Activated T-helper 2 cell treated with anti-CD3 and anti-CD28 coated beads, Interferon-gamma antibody, Interleukin-2, Interleukin-4, amounts not matched to agents 10 μg/mL and 5 μg/mL and 100 μg/mL, durations not matched to agents 14 hours and 24 hours and 36 hours (primary cell): ENCODE data around the gene MCF2L. TPM values are rescaled to one million over a fixed set of nuclear protein-coding genes. Genes with fewer than 3 reads are reported as not detected.
"Not testable (repeated sequence)": the region's sequence is repeated elsewhere in the genome, so short reads cannot be mapped to it uniquely, and the experiment has no call there.

Source experiments
- DNase-seq: peaks from one replicate; pipeline ENCODE4 v3.0.0; 2021; ENCODE audit warnings: low spot score
- H3K27ac Mint-ChIP-seq: one replicate; pipeline ENCODE4 v1.8.0; 2021; ENCODE audit warnings: mixed read lengths
- H3K27me3 Mint-ChIP-seq: one replicate; pipeline ENCODE4 v1.8.0; 2021; ENCODE audit warnings: low read depth, mixed read lengths
- H3K36me3 Mint-ChIP-seq: one replicate; pipeline ENCODE4 v1.8.0; 2021; ENCODE audit warnings: low read depth, mixed read lengths
- H3K4me1 Mint-ChIP-seq: one replicate; pipeline ENCODE4 v1.8.0; 2021; ENCODE audit warnings: low read depth, mixed read lengths
- H3K4me3 Mint-ChIP-seq: one replicate; pipeline ENCODE4 v1.8.0; 2021; ENCODE audit warnings: low read depth, mild to moderate bottlenecking, moderate library complexity, mixed read lengths
- H3K9me3 Mint-ChIP-seq: one replicate; pipeline ENCODE4 v1.8.0; 2021; ENCODE audit warnings: mixed read lengths
- intact Hi-C: fragments of 100-400 bp; cut with micrococcal nuclease; formaldehyde crosslinking; loops from one replicate; pipeline ENCODE4 v1.15.1; 2023
- total RNA-seq: library from RNA; stranded (reverse); gene quantifications from 2 replicates; pipeline ENCODE4 v1.2.3, GENCODE V29; 2022

Gene MCF2L
- total RNA-seq, 1 donor from 2014 or later: 0.23 TPM

DNA sequence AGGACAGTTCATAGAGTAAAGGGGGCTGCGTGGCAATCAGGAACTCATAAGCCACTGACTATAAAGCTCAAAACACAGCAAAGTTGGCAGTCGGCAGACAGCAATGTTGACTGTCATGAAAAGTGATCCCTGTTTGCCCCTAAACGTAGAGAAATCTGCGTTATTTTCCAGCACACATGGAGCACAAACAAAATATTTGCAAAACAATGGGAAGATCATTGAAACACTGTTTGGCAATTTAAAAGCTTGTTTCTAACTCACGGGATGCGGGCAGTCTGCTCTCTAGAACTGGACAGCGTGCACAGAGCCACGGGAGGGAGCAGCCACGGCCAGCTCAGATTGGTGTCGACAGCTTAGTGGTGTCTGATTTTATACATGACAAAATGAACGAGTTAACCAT lies 130.1 kb downstream of the MCF2L start:
- H3K4me3 Mint-ChIP-seq: no peak overlapping the region
- no peak for DNase-seq
- intact Hi-C loops: no loop called here
- H3K27ac Mint-ChIP-seq: no peak overlapping the region
- H3K4me1 Mint-ChIP-seq: no peaks in the 10 kb centered on the region
- H3K27me3 Mint-ChIP-seq: no peaks in the 10 kb centered on the region
- H3K36me3 Mint-ChIP-seq: no peaks in the 10 kb centered on the region
- H3K9me3 Mint-ChIP-seq: no peaks in the 10 kb centered on the region

DNA sequence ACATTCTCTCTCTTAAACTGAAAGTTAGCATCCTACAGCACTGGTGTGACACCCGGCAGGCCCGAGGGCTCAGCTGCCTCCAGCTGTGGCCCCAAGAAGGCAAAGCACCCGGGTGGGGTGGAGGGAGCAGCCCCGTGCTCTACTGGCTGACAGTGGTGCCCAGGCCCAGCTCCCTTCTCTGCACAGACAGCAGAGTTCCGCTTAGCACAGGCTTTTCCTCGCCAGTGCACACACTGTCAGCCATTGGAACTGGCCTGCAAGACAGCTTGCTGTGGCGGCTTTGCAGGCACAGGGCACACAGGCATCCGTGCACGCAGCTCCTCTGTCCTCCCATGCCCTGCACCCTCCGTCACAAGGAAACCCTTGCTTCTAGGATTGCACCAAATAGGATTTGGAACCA lies 133.3 kb downstream of the MCF2L start:
- H3K4me3 Mint-ChIP-seq, H3K9me3 Mint-ChIP-seq, H3K27me3 Mint-ChIP-seq, H3K4me1 Mint-ChIP-seq, H3K27ac Mint-ChIP-seq, H3K36me3 Mint-ChIP-seq, intact Hi-C loops, DNase-seq: not testable (repeated sequence)

DNA sequence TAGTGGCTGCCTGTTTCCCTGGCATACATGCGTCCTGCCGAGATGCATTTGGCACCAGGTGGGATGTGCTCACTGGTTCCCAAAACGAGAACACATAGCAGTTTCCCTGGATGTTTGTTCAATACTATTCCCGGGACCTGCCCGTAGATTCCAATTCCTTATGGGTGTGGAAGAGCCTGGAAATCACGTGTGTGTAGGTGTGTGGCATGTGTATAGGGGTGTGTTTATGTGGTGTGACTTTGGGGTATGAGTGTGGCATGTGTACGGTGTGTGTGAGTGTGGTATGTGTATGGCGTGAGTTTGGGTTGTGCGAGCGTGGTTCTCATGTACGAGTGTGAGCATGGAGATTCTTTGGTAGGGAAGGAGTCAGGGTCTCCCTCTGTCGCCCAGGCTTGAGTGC lies 133.7 kb downstream of the MCF2L start:
- Mint-ChIP-seq H3K27me3 (no peaks in the 10 kb centered on the region), H3K36me3 (no peaks in the 10 kb centered on the region), H3K9me3 (no peaks in the 10 kb centered on the region), H3K4me1 (no peaks in the 10 kb centered on the region), H3K4me3 (no peak overlapping the region), H3K27ac (no peak overlapping the region)
- intact Hi-C loops: no loop called here
- DNase-seq: no peak

DNA sequence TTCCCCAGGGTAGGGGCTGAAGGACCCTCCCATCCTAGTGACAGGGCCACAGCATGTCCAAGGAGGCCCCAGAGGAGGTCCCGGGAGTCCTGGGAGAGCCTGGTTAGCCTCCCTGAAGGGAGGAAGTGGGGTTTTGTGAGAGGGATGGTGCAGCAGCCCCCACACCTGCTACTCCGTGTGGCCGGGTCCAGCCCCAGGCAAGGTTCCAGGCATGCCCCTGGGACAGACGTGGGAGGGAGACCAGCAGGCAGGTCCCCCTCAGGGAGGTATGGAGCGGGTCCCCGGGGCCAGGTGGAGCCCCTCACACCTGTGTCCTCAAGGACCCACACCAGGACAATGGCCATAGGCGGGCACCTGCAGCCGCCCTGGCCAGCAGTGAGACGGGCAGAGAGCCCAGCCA lies 134.6 kb downstream of the MCF2L start:
- H3K4me3 Mint-ChIP-seq: no peak overlapping the region
- intact Hi-C loops: no loop called here
- H3K4me1 Mint-ChIP-seq: no peaks in the 10 kb centered on the region

DNA sequence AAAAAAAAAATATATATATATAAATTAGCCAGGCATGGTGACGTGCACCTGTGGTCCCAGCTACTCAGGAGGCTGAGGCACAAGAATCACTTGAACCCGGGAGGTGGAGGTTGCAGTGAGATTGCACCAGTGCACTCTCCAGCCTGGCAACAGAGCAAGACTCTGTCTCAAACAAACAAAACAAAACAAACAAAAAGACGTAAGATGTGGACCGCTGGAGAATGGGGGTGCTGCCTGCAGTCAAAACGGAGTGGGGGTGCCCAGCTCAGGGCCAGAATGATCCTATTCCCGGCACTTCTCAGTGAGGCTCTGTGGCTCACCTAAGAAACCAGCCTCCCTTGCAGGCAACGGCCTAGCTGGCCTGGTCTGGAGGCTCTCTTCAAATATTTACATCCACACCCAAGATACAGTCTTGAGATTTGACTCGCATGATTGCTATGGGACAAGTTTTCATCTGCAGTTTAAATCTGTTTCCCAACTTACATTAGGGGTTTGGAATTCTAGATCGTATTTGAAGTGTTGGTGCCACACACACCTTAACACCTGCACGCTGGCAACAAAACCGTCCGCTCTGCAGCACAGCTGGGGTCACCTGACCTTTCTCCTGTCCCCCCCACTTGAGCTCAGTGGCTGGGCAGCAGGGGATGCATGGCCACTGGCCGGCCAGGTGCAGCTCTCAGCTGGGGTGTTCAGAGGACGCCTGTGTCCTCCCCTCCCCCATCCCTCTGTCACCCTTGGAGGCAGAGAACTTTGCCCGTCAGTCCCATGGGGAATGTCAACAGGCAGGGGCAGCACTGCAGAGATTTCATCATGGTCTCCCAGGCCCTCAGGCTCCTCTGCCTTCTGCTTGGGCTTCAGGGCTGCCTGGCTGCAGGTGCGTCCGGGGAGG lies 136.3 kb downstream of the MCF2L start, which contains the start of gene F7:
Gene F7 (plus strand): TSS at position 760 of the 889 bp plus-strand sequence. CDS start 51 bp downstream, at position 811.
- Mint-ChIP-seq H3K4me3 (no peak within 1 kb of the TSS), H3K36me3 (peaks cover 3% of the 10 kb centered on the region), H3K27ac (no peak within 1 kb of the TSS), H3K27me3 (peaks cover 3% of the 10 kb centered on the region), H3K4me1 (no peaks in the 10 kb centered on the region), H3K9me3 (no peaks in the 10 kb centered on the region)
- intact Hi-C loops: no loop called here
- DNase-seq: no peak

More for the DNA sequence above, 134.6 kb downstream of the MCF2L start:
- H3K27ac Mint-ChIP-seq: no peak overlapping the region
- H3K27me3 Mint-ChIP-seq: no peaks in the 10 kb centered on the region
- H3K9me3 Mint-ChIP-seq: no peaks in the 10 kb centered on the region
- no peaks in the 10 kb centered on the region for H3K36me3 Mint-ChIP-seq
- no peak for DNase-seq

DNA sequence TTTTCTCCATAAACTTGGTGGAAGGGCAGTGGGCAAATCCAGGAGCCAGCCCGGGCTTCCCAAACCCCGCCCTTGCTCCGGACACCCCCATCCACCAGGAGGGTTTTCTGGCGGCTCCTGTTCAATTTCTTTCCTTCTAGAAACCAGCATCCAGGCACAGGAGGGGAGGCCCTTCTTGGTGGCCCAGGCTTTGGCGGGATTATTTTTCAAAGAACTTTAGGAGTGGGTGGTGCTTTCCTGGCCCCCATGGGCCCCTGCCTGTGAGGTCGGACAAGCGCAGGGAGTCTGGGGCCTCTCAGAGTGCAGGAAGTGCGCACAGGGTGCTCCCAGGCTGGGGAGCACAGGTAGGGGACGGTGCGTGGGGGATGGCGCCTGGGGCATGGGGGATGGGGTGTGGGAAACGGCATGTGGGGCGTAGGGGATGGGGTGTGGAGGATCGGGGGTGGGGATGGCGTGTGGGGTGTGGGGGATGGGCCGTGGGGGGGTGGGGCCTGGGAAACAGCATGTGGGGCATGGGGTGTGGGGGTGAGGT lies 137.0 kb downstream of the MCF2L start:
- H3K4me3 Mint-ChIP-seq: no peak overlapping the region
- no peaks in the 10 kb centered on the region for H3K9me3 Mint-ChIP-seq
- H3K4me1 Mint-ChIP-seq: no peaks in the 10 kb centered on the region
- H3K27ac Mint-ChIP-seq: no peak overlapping the region
- H3K27me3 Mint-ChIP-seq: peaks cover 3% of the 10 kb centered on the region
- intact Hi-C loops: no loop called here
- DNase-seq: no peak
- peaks cover 3% of the 10 kb centered on the region for H3K36me3 Mint-ChIP-seq

DNA sequence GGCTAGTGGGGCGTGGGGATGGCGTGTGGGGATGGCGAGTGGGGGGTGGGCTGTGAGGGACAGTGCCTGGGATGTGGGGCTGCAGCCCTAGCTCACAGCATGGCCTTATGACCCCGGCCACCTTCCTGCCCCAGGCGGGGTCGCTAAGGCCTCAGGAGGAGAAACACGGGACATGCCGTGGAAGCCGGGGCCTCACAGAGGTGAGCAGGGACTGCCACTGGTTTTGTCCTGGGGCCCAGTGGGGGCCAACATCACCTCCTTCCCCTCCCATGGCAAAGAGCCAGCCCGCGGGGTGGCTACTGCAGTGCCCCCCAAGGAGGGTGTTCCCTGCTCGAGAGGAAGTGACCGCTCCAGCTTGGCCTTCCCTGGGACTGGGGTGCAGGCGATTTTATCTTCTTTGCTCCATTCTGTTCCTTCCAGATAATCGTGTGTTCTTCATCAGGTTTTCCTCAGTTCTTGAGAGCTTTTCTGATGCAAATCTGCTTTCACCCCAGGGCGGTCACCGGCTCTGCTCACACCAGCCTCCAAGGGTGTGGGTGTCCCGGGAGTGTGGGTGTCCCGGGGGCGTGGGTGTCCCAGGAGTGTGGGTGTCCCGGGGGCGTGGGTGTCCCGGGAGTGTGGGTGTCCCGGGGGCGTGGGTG lies 137.8 kb downstream of the MCF2L start:
- H3K4me3 Mint-ChIP-seq: no peak overlapping the region
- intact Hi-C loops: no loop called here
- H3K27me3 Mint-ChIP-seq: peaks cover 3% of the 10 kb centered on the region
- H3K4me1 Mint-ChIP-seq: no peaks in the 10 kb centered on the region
- H3K9me3 Mint-ChIP-seq: no peaks in the 10 kb centered on the region
- DNase-seq: no peak
- H3K36me3 Mint-ChIP-seq: peaks cover 3% of the 10 kb centered on the region
- peak overlapping the region; percentile 22 for H3K27ac Mint-ChIP-seq

DNA sequence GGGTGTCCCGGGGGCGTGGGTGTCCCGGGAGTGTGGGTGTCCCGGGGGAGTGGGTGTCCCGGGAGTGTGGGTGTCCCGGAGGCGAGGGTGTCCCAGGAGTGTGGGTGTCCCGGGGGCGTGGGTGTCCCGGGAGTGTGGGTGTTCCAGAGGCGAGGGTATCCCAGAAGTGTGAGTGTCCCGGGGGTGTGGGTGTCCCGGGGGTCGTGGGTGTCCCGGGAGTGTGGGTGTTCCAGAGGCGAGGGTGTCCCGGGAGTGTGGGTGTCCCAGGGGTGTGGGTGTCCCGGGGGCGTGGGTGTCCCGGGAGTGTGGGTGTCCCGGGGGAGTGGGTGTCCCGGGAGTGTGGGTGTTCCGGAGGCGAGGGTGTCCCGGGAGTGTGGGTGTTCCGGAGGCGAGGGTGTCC lies 139.5 kb downstream of the MCF2L start:
- H3K36me3 Mint-ChIP-seq, H3K9me3 Mint-ChIP-seq, intact Hi-C loops, H3K27ac Mint-ChIP-seq, H3K27me3 Mint-ChIP-seq, DNase-seq, H3K4me1 Mint-ChIP-seq, H3K4me3 Mint-ChIP-seq: not testable (repeated sequence)

DNA sequence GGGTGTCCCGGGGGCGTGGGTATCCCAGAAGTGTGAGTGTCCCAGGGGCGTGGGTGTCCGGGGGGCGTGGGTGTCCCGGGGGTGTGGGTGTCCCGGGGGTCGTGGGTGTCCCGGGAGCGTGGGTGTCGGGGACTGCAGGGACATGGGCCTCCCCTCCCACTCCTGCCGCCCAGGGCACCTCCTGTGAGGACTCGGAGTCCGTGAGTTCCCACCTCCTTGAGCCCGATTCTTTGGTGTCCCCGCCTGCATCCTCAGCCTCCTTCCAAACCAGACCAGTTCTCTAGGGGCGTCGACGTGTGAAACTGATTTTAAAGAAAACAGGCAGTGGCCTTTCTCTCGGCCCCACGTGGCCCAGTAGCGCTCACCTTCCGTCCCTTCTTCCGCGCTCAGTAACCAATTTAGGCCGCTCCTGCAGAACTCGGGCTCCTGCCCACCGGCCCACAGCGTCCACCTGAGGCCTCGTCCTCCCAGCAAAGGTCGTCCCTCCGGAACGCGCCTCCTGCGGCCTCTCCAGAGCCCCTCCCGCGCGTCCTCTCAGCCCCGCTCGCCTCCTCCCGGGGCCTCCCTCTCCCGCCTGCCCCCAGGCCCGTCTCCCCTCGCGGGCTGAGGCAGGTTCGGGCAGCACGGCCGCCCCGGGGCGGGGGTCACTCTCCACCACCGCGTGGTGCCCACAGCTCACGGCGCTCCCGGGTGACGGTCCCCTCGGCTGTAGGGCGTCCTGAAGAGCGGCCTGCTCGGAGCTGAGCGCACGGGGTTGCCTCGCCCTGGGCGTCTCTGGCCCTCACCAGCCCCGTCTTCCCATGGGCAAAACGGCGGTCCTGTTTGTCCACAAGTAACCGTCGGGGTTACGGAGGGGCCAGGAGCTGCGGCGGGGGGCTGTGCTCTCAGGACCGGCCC lies 140.4 kb downstream of the MCF2L start:
- no peak overlapping the region for H3K27ac Mint-ChIP-seq
- H3K9me3 Mint-ChIP-seq: no peaks in the 10 kb centered on the region
- intact Hi-C loops: no loop called here
- peaks cover 3% of the 10 kb centered on the region for H3K36me3 Mint-ChIP-seq
- peaks cover 5% of the 10 kb centered on the region for H3K27me3 Mint-ChIP-seq
- no peaks in the 10 kb centered on the region for H3K4me1 Mint-ChIP-seq
- DNase-seq: no peak
- no peak overlapping the region for H3K4me3 Mint-ChIP-seq

DNA sequence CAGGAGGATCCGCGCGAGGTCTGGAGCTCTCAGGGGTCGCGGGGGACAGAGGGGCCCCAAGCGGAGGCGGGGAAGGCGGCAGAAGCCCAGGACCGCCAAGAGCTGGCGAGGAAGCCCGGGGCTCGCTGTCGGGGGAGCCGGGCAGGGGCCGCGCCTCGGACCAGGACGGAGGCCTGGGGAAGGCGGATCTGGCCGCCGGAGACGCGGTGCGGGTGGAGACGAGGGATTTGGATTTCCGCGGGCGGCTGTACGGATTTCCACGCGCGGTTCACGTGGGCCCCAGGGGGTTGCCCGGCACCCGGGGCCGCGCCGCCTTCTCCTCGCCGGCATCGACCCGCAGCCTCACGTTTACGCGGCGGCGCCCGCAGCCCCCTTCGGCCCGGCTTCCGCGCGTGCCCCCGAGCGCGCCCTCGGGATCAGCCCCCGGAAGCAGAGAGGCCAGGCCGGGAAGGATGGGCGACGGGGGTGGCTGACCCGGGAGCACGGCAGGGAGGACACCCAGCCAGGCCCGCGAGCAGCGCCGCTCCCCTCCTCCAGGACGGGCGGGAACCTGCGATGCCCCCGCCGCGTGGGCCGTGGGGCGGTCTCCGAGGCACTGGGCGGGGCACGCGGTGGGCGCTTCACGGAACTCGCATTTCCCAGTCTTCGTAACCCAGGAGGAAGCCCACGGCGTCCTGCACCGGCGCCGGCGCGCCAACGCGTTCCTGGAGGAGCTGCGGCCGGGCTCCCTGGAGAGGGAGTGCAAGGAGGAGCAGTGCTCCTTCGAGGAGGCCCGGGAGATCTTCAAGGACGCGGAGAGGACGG lies 141.2 kb downstream of the MCF2L start:
- no peak overlapping the region for H3K27ac Mint-ChIP-seq
- peaks cover 3% of the 10 kb centered on the region for H3K36me3 Mint-ChIP-seq
- no peaks in the 10 kb centered on the region for H3K4me1 Mint-ChIP-seq
- no peak for DNase-seq
- no peak overlapping the region for H3K4me3 Mint-ChIP-seq
- no peaks in the 10 kb centered on the region for H3K9me3 Mint-ChIP-seq
- H3K27me3 Mint-ChIP-seq: peaks cover 5% of the 10 kb centered on the region
- intact Hi-C loops: no loop called here

DNA sequence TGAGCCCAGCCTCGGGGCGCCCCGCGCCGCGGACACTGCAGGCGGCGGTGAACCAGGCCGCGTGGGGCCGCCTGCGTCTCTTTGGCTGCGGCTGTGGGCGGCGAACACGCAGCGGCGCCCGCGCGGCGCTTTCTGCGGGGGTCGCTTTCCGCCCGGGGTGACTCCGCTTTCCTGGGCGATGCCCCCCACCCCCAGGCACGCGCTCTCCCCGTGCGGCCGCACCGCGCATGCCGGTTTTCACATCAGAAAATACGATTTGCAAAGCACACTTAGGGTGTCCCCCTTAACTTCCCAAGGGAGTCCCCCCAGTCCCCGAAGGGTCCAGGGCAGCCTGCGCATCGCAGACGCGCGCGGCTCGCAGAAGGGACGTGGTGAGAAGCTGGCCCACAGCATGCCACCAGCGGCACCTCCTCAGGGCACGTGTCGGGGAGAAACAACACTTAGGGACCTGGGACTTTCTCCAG lies 141.9 kb downstream of the MCF2L start:
- no peak overlapping the region for H3K4me3 Mint-ChIP-seq
- DNase-seq: no peak
- intact Hi-C loops: no loop called here
- H3K36me3 Mint-ChIP-seq: peaks cover 3% of the 10 kb centered on the region
- H3K27ac Mint-ChIP-seq: no peak overlapping the region
- peaks cover 5% of the 10 kb centered on the region for H3K27me3 Mint-ChIP-seq
- H3K9me3 Mint-ChIP-seq: no peaks in the 10 kb centered on the region
- H3K4me1 Mint-ChIP-seq: no peaks in the 10 kb centered on the region

DNA sequence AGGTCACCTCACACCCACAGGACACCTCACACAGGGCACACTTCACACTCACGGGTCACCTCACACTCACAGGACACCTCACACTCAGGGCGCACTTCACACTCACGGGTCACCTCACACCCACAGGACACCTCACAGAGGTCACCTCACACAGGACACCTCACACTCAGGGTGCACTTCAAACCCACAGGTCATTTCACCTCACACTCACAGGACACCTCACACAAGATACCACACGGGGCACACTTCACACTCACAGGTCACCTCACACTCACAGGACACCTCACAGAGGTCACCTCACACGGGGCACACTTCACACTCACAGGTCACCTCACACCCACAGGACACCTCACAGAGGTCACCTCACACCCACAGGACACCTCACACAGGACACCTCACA lies 142.8 kb downstream of the MCF2L start:
- H3K27ac Mint-ChIP-seq, H3K36me3 Mint-ChIP-seq, H3K9me3 Mint-ChIP-seq, intact Hi-C loops, H3K27me3 Mint-ChIP-seq, DNase-seq, H3K4me3 Mint-ChIP-seq, H3K4me1 Mint-ChIP-seq: not testable (repeated sequence)
